Measurements from ENCODE around the gene ANKS1A.

DNA sequence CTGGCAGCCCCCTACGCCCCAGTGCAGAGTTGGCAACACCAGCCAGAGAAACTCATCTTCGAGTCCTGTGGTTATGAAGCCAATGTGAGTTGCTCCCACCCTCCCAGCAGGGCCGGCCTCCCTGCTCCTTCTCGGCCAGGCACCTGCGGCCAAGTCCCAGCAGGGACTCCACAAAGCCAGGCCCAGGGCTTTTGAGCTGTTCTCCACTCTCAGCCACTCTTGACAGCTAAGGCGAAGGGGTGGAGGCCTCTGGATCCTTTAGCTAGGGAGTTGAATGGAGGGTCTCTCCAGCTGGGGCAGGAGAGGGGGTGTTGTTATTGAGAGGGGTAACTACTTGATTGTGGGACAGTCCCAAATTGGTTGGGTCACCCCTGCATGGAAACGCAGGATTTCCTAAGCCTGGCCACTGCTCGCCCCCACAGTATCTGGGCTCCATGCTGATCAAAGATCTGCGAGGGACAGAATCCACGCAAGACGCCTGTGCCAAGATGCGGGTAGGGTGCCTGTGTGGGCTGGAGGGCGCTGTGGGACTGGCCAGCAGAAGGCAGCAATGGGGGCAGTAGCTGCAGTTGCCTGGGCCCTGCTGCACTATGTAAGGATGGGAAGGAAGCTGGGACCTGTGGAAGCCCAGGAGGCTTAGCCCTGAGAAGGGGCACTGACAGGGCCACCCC is 193.8 kb downstream of the ANKS1A start:
- TF ChIP-seq, protein P1, sequence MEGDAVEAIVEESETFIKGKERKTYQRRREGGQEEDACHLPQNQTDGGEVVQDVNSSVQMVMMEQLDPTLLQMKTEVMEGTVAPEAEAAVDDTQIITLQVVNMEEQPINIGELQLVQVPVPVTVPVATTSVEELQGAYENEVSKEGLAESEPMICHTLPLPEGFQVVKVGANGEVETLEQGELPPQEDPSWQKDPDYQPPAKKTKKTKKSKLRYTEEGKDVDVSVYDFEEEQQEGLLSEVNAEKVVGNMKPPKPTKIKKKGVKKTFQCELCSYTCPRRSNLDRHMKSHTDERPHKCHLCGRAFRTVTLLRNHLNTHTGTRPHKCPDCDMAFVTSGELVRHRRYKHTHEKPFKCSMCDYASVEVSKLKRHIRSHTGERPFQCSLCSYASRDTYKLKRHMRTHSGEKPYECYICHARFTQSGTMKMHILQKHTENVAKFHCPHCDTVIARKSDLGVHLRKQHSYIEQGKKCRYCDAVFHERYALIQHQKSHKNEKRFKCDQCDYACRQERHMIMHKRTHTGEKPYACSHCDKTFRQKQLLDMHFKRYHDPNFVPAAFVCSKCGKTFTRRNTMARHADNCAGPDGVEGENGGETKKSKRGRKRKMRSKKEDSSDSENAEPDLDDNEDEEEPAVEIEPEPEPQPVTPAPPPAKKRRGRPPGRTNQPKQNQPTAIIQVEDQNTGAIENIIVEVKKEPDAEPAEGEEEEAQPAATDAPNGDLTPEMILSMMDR (conservative IDR thresholded peaks at IDR 0.05) = no peak
- no peak for TF ChIP-seq EZH2 (IDR thresholded peaks at IDR 0.05; ENCODE audit: low read depth)

Data from PC-9 (cell line).